ENCODE measurements around the gene SMG7.

DNA sequence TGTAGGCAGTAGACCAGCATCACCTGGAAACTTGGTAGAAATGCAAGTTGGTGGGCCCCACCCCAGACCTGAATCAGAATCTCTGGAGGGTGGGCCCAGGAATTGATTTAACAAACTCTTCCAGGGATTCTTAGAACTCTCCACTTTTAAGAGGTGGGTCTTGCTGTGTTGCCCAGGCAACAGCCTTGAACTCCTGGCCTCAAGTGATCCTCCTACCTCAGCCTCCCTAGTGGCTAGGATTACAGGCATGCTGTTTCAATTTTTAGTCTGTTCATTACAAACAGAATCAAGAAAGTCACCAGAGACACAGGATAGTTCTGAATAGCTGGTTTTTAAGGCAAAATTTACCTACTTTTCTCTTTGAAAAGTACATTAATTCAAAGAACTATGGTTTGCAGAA, 86.8 kb downstream of the SMG7 start:
- TF ChIP-seq, protein P1, sequence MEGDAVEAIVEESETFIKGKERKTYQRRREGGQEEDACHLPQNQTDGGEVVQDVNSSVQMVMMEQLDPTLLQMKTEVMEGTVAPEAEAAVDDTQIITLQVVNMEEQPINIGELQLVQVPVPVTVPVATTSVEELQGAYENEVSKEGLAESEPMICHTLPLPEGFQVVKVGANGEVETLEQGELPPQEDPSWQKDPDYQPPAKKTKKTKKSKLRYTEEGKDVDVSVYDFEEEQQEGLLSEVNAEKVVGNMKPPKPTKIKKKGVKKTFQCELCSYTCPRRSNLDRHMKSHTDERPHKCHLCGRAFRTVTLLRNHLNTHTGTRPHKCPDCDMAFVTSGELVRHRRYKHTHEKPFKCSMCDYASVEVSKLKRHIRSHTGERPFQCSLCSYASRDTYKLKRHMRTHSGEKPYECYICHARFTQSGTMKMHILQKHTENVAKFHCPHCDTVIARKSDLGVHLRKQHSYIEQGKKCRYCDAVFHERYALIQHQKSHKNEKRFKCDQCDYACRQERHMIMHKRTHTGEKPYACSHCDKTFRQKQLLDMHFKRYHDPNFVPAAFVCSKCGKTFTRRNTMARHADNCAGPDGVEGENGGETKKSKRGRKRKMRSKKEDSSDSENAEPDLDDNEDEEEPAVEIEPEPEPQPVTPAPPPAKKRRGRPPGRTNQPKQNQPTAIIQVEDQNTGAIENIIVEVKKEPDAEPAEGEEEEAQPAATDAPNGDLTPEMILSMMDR (IDR thresholded peaks at IDR 0.05), result no peak
- TF ChIP-seq POLR2A (IDR thresholded peaks at IDR 0.05), result no peak

Data from adrenal gland (tissue), 5 donors.